HFFc6 (cell line): ENCODE data around the gene RC3H2. TPM values are rescaled to one million over a fixed set of nuclear protein-coding genes. Genes with fewer than 3 reads are reported as not detected.

Experiments used
- DNase-seq: peaks from one replicate; pipeline ENCODE4 v3.0.0-alpha.2; 2018
- H3K27ac Mint-ChIP-seq: 2 replicates; pipeline ENCODE4 v1.8.0; 2020; ENCODE audit warnings: mild to moderate bottlenecking, mixed read lengths
- H3K27me3 Mint-ChIP-seq: 2 replicates; pipeline ENCODE4 v1.8.0; 2021; ENCODE audit warnings: mild to moderate bottlenecking, moderate library complexity, mixed read lengths; ENCODE audit not compliant: insufficient read depth
- H3K36me3 Mint-ChIP-seq: 2 replicates; pipeline ENCODE4 v1.8.0; 2021; ENCODE audit warnings: low read depth, mixed read lengths
- H3K4me1 Mint-ChIP-seq: 2 replicates; pipeline ENCODE4 v1.8.0; 2020; ENCODE audit warnings: low read depth, mixed read lengths
- H3K4me3 Mint-ChIP-seq: 2 replicates; pipeline ENCODE4 v1.8.0; 2020; ENCODE audit warnings: mild to moderate bottlenecking, moderate library complexity, mixed read lengths
- H3K9me3 Mint-ChIP-seq: 2 replicates; pipeline ENCODE4 v1.8.0; 2020; ENCODE audit warnings: mild to moderate bottlenecking, mixed read lengths
- CTCF ChIP-seq: fragments of 200-600 bp; sonication (generic); IDR thresholded peaks from 2 replicates; pipeline ENCODE4 v1.5.0; 2021; ENCODE audit warnings: antibody characterized with exemption, mild to moderate bottlenecking
- total RNA-seq, 6 experiments: library from RNA; stranded (reverse); fragmentation: NEBNext Ultra II Directional; extraction: Animal tissue kit (Norgen Biotek cat#: 25700); gene quantifications; 2 replicates in 1 of 6; 3 replicates in 5 of 6; pipeline ENCODE4 v1.2.3, GENCODE V29; 2021

RC3H2 gene
- total RNA-seq, 6 experiments from 2014 or later: 38.8 to 46.1 (median 41.5) TPM

- H3K9me3 Mint-ChIP-seq: no peaks in the 10 kb centered on the region
- H3K36me3 Mint-ChIP-seq: peaks cover 3% of the 10 kb centered on the region; the same call in 1 of the 2 replicates
- H3K4me1 Mint-ChIP-seq: peaks cover 42% of the 10 kb centered on the region
- H3K4me3 Mint-ChIP-seq: no peak overlapping the region
- H3K27me3 Mint-ChIP-seq: peaks cover 2% of the 10 kb centered on the region; the same call in 1 of the 2 replicates
- DNase-seq: no peak
- no peak for TF ChIP-seq CTCF
- H3K27ac Mint-ChIP-seq: no peak overlapping the region
Observed at GRCh38 chr9:122948313-122948712, 43.2 kb upstream of the RC3H2 start.

DNA sequence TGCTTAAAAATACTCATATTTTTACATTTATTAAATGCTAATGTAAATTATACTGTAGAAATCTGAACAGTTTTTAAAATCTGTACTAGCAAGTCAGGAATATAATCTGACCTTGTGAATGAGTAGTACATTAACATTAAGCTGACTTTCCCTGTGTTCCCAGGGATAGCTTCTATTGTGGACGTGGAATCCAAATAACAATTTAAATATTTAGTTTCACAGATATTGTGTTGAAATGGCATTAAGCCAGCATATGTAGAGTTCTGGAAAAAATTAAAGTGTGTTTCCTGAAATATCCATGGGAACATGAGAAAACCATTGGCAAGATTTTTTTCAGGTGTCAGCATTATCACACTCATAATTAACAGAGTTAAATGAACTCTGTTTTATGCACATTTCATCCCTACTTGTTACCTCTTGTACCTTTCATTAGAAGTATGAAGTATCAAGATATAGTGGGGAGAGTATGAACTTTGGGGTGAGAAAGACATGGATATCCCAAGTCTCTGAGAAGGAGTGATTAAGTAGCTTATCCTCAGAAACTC, 41.4 kb upstream of the RC3H2 start:
- Mint-ChIP-seq H3K27me3 (peaks cover 2% of the 10 kb centered on the region; the same call in 1 of the 2 replicates), H3K27ac (no peak overlapping the region), H3K9me3 (no peaks in the 10 kb centered on the region)

DNA sequence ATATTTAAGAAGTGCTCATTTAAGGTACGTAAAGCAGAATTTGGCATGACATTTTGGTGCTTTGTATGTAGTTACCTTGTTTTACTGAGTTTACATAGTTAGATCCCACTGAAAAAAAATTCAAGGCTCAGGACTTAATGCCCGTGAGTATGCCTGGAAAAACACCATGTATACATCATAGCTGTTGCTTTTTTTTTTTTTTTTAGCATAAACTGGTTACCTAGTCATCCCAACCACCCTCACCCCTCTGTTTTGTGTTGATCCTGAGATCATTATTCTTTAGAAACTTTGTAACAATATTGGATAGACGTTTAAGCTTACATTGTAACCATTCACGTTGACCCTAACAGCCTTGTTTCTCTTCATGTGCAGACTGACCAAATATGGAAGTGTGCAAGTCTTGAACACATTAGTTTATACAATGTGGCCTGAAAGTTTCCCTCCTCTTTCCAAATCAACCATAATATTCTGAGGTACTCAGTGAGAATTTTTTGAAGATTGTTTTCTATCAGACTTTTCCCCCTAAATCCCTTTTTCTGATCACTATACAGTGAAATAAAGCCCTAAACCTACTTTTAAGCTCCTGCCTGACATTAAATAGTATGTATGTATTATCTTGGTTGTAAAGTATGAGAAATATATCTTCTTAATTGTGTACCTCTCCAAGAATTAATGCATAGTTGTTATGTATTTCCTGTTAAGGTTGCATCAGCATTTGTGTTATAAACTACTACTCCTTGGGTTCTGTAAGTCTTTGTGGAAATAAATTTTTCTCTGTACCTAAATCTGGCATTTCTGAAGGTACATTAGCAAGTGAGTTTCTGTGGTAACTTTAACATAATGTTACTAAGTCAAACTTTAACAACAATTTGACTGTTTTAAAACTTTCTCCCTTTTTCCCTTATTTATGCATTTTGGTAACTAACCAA, 40.1 kb upstream of the RC3H2 start:
- no peaks in the 10 kb centered on the region for H3K9me3 Mint-ChIP-seq
- peaks cover 52% of the 10 kb centered on the region for H3K4me1 Mint-ChIP-seq
- peaks cover 3% of the 10 kb centered on the region; the same call in 1 of the 2 replicates for H3K36me3 Mint-ChIP-seq
- TF ChIP-seq CTCF: no peak
- no peaks in the 10 kb centered on the region for H3K27me3 Mint-ChIP-seq
- DNase-seq: no peak
- H3K4me3 Mint-ChIP-seq: no peak overlapping the region
- H3K27ac Mint-ChIP-seq: peak overlapping the region; percentile 40; the same call in 1 of the 2 replicates

More for the DNA sequence above, 41.4 kb upstream of the RC3H2 start:
- H3K4me1 Mint-ChIP-seq: peaks cover 46% of the 10 kb centered on the region
- no peak for TF ChIP-seq CTCF
- no peak for DNase-seq
- no peak overlapping the region for H3K4me3 Mint-ChIP-seq
- peaks cover 3% of the 10 kb centered on the region; the same call in 1 of the 2 replicates for H3K36me3 Mint-ChIP-seq

DNA sequence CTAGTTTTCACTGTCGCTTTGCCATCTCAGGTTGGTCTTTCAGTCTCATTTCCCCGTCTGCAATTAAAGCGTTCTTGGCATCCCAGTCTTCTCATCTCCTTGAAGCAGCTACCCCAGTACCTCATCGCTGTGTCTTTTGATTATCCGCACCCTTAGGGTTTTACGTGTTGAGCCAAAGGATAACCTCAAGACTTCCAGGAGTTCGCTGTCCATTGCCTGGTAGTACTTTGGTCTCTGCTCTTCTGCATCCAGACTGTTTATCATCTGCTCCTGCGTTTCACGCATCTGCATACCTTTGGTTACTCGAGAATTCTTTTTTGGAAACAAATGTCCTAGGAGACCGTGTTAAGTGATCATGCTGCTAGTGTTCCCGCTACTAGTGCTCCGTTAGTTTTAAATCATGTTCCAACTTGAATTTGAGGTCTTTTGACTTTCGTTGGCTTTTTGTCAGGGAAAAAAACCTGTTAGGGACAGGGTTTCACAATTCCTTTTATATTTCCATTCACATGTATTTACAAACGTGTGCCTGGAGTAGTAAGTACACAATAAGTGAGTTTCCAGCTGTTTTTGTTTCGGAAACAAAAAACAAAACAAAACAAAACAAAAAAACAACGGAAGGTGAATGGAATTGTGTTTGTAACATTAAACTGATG, 36.5 kb upstream of the RC3H2 start:
- peak overlapping the region; percentile 97 for H3K4me3 Mint-ChIP-seq
- H3K9me3 Mint-ChIP-seq: no peaks in the 10 kb centered on the region
- H3K4me1 Mint-ChIP-seq: peaks cover 34% of the 10 kb centered on the region
- peaks cover 8% of the 10 kb centered on the region for H3K36me3 Mint-ChIP-seq
- H3K27me3 Mint-ChIP-seq: no peaks in the 10 kb centered on the region
- peak; percentile 56 for DNase-seq
- peak overlapping the region; percentile 83 for H3K27ac Mint-ChIP-seq
- TF ChIP-seq CTCF: no peak

DNA sequence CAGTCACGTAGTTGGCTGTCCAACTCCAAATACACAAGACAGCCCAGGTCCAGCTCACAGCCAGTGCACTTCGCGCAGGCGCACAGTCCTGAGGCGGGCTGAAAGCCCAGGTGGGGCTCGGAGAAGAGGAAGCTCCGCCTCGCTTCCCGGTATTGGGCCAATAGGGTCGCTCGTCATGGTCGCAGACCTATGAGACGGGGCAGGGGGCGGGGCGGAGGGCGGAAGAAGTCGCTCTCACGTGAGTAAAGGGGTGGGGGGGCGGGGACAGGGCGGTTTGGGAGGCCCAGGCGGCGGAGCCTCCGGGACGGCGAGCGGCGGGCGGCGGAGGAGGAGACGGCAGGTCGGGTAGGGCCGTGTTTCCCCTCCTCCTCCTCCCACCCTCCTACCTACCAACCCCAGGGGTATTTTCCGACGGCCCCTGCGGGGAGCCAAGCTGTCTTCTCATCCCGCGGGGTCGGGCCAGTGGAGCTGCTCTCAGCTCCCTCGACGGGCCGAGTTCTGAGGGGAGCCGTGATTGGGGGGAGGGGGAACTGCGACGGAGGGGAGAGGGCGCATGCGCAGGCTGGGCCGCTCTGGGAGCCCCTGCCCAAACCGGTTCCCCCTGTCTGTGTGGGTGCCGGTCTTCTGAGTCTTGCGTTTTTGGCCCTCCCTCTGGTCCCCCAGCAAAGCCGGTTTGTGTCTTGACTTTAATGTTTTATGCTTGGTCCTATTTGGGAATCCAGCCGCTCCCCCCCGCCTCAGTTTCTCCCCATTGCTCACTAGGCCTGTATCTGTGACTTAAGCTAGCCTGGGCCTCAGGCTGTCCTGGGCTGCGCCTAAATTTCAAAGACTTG, 35.8 kb upstream of the RC3H2 start, which contains the start of gene RABGAP1:
Gene RABGAP1 (plus strand): TSS at position 272 of the 833 bp plus-strand sequence. CDS start 16,040 bp downstream, outside the sequence.
- DNase-seq: peak; percentile 97
- peak within 1 kb of the TSS; percentile 97 for H3K4me3 Mint-ChIP-seq
- H3K27me3 Mint-ChIP-seq: no peaks in the 10 kb centered on the region
- peaks cover 8% of the 10 kb centered on the region for H3K36me3 Mint-ChIP-seq
- peak within 1 kb of the TSS; percentile 83 for H3K27ac Mint-ChIP-seq
- TF ChIP-seq CTCF: no peak
- peaks cover 33% of the 10 kb centered on the region for H3K4me1 Mint-ChIP-seq
- no peaks in the 10 kb centered on the region for H3K9me3 Mint-ChIP-seq
